Thyroid gland (tissue), 4 donors: Measurements from ENCODE around the gene RLF.

ENCODE experiments used
- CTCF ChIP-seq, 6 experiments: fragments of 200-600 bp in 3 of 6; fragments of 450-650 bp in 3 of 6; sonication (generic) in 3 of 6; IDR thresholded peaks; one replicate each; pipeline ENCODE4 v1.5.1; 2016 to 2019; ENCODE audit warnings: antibody characterized with exemption in 6 of 6, mild to moderate bottlenecking in 2 of 6, inconsistent platforms in 1 of 6, moderate library complexity in 1 of 6
- POLR2A ChIP-seq, 2 donors: fragments of 450-650 bp; IDR thresholded peaks; one replicate each; pipeline ENCODE4 v1.6.1; 2017; ENCODE audit warnings: antibody characterized with exemption in 2 of 2, mild to moderate bottlenecking in 2 of 2, moderate library complexity in 1 of 2

GRCh38 chr1:40179496-40180089, 18.4 kb downstream of the RLF start:
- TF ChIP-seq CTCF (IDR thresholded peaks at IDR 0.05): no peak
- TF ChIP-seq POLR2A (IDR thresholded peaks at IDR 0.05): no peak
